ENCODE measurements around the gene AUTS2.

Gene AUTS2

DNA sequence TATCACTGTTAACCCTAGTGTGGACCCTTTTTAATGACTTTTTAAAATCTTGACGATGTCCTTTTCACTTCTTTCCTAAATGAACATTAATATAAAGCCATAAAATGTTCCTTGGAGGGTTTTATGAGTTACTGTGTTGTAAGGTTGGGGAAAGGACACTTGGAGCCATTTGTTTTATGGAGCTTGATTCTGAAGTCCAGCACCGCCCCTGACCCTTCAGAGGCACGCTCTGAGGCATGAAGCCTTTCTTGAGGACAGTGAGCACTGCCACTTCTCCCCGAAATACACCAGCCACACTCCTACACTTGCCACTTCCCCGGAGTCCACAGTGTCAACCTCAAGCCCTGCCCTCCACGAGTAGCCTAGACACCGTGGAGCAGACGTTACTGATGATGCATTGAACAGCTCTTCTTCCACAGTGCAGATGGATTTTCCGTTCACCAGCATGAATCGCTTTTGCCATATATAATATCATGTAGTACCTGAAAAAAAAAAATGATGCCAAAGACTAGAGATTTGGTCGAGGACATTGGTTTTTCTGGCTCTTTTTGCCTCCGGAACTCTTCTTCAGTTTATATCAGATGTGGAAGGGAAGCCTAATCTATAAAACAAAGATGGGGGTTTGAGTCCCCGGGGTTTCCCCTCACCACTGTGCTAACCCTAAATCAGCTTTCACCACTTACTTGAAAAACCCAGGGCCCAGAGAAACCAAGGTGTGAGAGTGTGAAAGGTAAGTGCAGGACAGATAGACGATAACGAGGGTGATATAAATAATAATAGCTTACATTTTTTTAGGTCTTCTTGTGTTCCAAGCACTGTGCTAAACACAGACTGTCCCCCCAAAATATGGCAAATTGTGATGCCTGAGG lies 881.1 kb downstream of the AUTS2 start:
- TF ChIP-seq TAF1 (IDR thresholded peaks at IDR 0.05; ENCODE audit: borderline replicate concordance, low read depth, low read length): no peak
- no peak for TF ChIP-seq POLR2A (IDR thresholded peaks at IDR 0.05; ENCODE audit: low read depth, low read length)
- no peak for TF ChIP-seq POLR2AphosphoS5 (IDR thresholded peaks at IDR 0.05; ENCODE audit: low read depth, low read length)
- no peak for DNase-seq (ENCODE audit: insufficient read length)
- FAIRE-seq: no peak

- no peak for DNase-seq (ENCODE audit: insufficient read length)
- no peak for FAIRE-seq
- TF ChIP-seq TAF1 (IDR thresholded peaks at IDR 0.05; ENCODE audit: borderline replicate concordance, low read depth, low read length): no peak
These were observed 882.8 kb downstream of the AUTS2 start for GRCh38 chr7:70480927-70481569.

DNA sequence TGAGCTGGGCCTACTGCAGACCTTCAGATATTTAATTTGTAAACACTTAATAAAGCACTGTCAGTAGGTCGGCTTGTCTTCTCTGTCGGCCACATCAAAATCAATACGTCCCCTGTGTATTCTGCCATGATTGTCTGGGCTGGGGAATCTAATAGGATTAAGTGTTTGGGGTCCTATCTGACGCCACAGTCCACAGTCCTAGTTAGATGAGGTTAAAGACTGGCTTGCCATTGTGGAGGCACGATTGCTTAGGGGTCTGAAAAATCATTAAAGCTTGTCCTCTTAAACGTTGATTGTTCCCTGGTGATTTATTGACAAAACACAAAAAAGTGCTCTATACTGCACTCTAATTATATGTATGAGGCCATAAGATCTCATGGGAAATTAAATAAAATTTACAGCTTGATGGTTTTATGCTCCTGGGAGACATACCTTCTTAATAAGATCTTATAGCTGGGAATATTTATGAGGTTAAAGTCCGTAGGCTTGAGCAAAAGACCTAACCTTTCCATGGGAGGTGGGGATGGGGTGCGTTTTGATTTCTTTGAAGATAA lies 883.4 kb downstream of the AUTS2 start:
- FAIRE-seq (no peak), DNase-seq (ENCODE audit: insufficient read length) (no peak)
- TF ChIP-seq POLR2AphosphoS5 (IDR thresholded peaks at IDR 0.05; ENCODE audit: low read depth, low read length) (no peak), TAF1 (IDR thresholded peaks at IDR 0.05; ENCODE audit: borderline replicate concordance, low read depth, low read length) (no peak)

- DNase-seq (ENCODE audit: insufficient read length): no peak
- FAIRE-seq: no peak
- TF ChIP-seq POLR2A (IDR thresholded peaks at IDR 0.05; ENCODE audit: low read depth, low read length) (no peak), TAF1 (IDR thresholded peaks at IDR 0.05; ENCODE audit: borderline replicate concordance, low read depth, low read length) (no peak), POLR2AphosphoS5 (IDR thresholded peaks at IDR 0.05; ENCODE audit: low read depth, low read length) (no peak)
These were observed 886.0 kb downstream of the AUTS2 start for GRCh38 chr7:70484255-70484654.

- no peak for DNase-seq (ENCODE audit: insufficient read length)
- TF ChIP-seq POLR2AphosphoS5 (IDR thresholded peaks at IDR 0.05; ENCODE audit: low read depth, low read length) (no peak), POLR2A (IDR thresholded peaks at IDR 0.05; ENCODE audit: low read depth, low read length) (no peak), TAF1 (IDR thresholded peaks at IDR 0.05; ENCODE audit: borderline replicate concordance, low read depth, low read length) (no peak)
- FAIRE-seq: no peak
These were observed 888.7 kb downstream of the AUTS2 start for GRCh38 chr7:70486977-70487376.

- no peak for FAIRE-seq
- DNase-seq (ENCODE audit: insufficient read length): no peak
- no peak for TF ChIP-seq TAF1 (IDR thresholded peaks at IDR 0.05; ENCODE audit: borderline replicate concordance, low read depth, low read length)
- no peak for TF ChIP-seq POLR2AphosphoS5 (IDR thresholded peaks at IDR 0.05; ENCODE audit: low read depth, low read length)
- TF ChIP-seq POLR2A (IDR thresholded peaks at IDR 0.05; ENCODE audit: low read depth, low read length): no peak
These were observed 889.2 kb downstream of the AUTS2 start for GRCh38 chr7:70487428-70487827.

DNA sequence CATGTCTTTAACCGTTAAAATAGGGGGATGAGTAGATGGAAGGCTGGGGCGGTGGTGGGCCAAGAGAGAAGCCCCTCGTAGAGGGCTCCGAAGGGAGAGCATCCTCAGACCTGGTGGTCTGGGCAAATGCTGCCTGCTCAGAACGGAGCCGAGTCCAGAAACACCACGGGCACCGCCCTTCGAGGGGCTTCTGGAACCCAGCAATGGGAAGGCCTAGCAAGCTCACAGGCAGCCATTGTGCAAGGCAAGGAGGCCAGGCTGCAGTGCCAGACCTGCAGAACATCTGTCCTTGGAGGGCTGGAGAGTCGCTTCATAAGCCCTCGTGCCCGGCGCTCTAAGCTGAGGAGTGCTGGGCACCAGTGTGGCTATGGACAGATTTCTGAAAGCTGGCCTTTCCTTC lies 889.6 kb downstream of the AUTS2 start:
- TF ChIP-seq TAF1 (IDR thresholded peaks at IDR 0.05; ENCODE audit: borderline replicate concordance, low read depth, low read length) (no peak), POLR2AphosphoS5 (IDR thresholded peaks at IDR 0.05; ENCODE audit: low read depth, low read length) (no peak), POLR2A (IDR thresholded peaks at IDR 0.05; ENCODE audit: low read depth, low read length) (no peak)
- DNase-seq (ENCODE audit: insufficient read length) (no peak), FAIRE-seq (no peak)

GRCh38 chr7:70489813-70490212 lies 891.5 kb downstream of the AUTS2 start:
- DNase-seq (ENCODE audit: insufficient read length) (no peak), FAIRE-seq (no peak)
- no peak for TF ChIP-seq POLR2AphosphoS5 (IDR thresholded peaks at IDR 0.05; ENCODE audit: low read depth, low read length)
- no peak for TF ChIP-seq POLR2A (IDR thresholded peaks at IDR 0.05; ENCODE audit: low read depth, low read length)
- no peak for TF ChIP-seq TAF1 (IDR thresholded peaks at IDR 0.05; ENCODE audit: borderline replicate concordance, low read depth, low read length)

DNA sequence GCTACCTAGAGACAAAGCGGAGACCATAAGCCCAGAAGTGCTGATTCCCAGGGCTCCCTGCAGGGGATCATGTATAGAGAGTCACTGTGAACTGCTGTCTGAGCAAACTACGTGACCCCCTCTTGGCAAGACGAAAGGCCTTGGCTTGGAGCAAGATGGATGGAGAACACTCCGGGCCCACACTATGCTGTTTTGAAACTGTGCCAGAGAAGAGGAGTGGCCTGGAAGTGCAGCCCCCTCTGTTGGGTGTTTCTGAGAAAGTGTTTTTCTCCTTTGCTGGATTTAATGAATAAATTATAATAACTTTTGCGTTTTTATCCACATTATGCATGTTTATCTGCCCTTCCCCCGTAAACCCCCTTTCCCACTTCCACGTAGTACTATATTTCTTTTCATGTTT lies 894.4 kb downstream of the AUTS2 start:
- FAIRE-seq (no peak), DNase-seq (ENCODE audit: insufficient read length) (no peak)
- TF ChIP-seq POLR2AphosphoS5 (IDR thresholded peaks at IDR 0.05; ENCODE audit: low read depth, low read length) (no peak), TAF1 (IDR thresholded peaks at IDR 0.05; ENCODE audit: borderline replicate concordance, low read depth, low read length) (no peak), POLR2A (IDR thresholded peaks at IDR 0.05; ENCODE audit: low read depth, low read length) (no peak)

- FAIRE-seq: no peak
- TF ChIP-seq POLR2A (IDR thresholded peaks at IDR 0.05; ENCODE audit: low read depth, low read length): no peak
- no peak for TF ChIP-seq TAF1 (IDR thresholded peaks at IDR 0.05; ENCODE audit: borderline replicate concordance, low read depth, low read length)
- no peak for TF ChIP-seq POLR2AphosphoS5 (IDR thresholded peaks at IDR 0.05; ENCODE audit: low read depth, low read length)
- no peak for DNase-seq (ENCODE audit: insufficient read length)
These were observed 896.2 kb downstream of the AUTS2 start for GRCh38 chr7:70494225-70495032.

DNA sequence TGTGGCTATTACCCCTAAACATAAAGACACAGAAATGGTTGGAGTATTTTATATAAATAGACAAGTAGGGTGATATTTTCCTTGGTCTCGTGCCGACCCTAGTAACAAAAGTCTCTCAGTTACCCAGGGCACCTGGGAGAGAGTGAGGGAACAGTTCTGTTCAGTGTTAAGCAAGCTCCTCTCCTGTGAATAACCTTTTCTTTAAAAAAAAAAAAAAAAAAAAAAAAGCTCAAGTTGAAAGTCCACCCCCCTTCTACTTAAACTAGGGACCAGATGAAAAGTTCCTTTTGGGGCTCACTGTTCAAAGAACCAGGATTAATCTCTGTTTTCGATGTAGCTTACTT lies 896.7 kb downstream of the AUTS2 start:
- TF ChIP-seq POLR2A (IDR thresholded peaks at IDR 0.05; ENCODE audit: low read depth, low read length): no peak
- TF ChIP-seq POLR2AphosphoS5 (IDR thresholded peaks at IDR 0.05; ENCODE audit: low read depth, low read length): no peak
- TF ChIP-seq TAF1 (IDR thresholded peaks at IDR 0.05; ENCODE audit: borderline replicate concordance, low read depth, low read length): no peak
- FAIRE-seq: no peak
- no peak for DNase-seq (ENCODE audit: insufficient read length)
